A673 (cell line): ENCODE measurements around the gene ACP1. TPM values are rescaled to one million over a fixed set of nuclear protein-coding genes. Genes with fewer than 3 reads are reported as not detected.

Source experiments
- BruUV-seq: library from RNA; stranded (reverse); fragments of 400-500 nt; replicated peaks from 2 replicates; lab custom pipeline; 2021; lab: Mats Ljungman, UMichigan
- CTCF ChIA-PET: fragments of 300-600 bp; sonication (Branson Sonifier 250); formaldehyde crosslinking; loops from one replicate; lab custom pipeline; 2022; ENCODE audit warnings: antibody characterized with exemption; lab: Charles Lee
- POLR2A ChIA-PET: fragments of 300-600 bp; sonication (Branson Sonifier 250); formaldehyde crosslinking; loops from one replicate; lab custom pipeline; 2022; ENCODE audit warnings: antibody characterized with exemption; ENCODE audit not compliant: low non-redundant PET; lab: Charles Lee
- DNase-seq: peaks from one replicate; pipeline ENCODE4 v3.0.0-alpha.2; 2015; ENCODE audit warnings: low spot score
- H3K27ac ChIP-seq: fragments of 200-600 bp; sonication (generic); 2 replicates; pipeline ENCODE4 v1.5.1; 2016; ENCODE audit warnings: mixed run types, low read depth, mild to moderate bottlenecking, mixed read lengths, antibody characterized with exemption, low read length; ENCODE audit not compliant: poor library complexity, severe bottlenecking
- H3K27me3 ChIP-seq: fragments of 200-600 bp; sonication (generic); replicated peaks from 2 replicates; pipeline ENCODE4 v1.6.1; 2017; ENCODE audit warnings: mixed run types, low read depth, mild to moderate bottlenecking, mixed read lengths, antibody characterized with exemption, low read length; ENCODE audit not compliant: insufficient read depth, poor library complexity
- H3K36me3 ChIP-seq: fragments of 200-600 bp; sonication (generic); 2 replicates; pipeline ENCODE4 v1.6.1; 2016; ENCODE audit warnings: mixed run types, mild to moderate bottlenecking, mixed read lengths, antibody characterized with exemption, low read length; ENCODE audit not compliant: insufficient read depth, poor library complexity, severe bottlenecking
- H3K4me1 ChIP-seq: fragments of 200-600 bp; sonication (generic); 2 replicates; pipeline ENCODE4 v1.6.1; 2017; ENCODE audit warnings: mixed run types, mild to moderate bottlenecking, mixed read lengths, antibody characterized with exemption, low read length; ENCODE audit not compliant: insufficient read depth, poor library complexity, severe bottlenecking
- H3K4me3 ChIP-seq: fragments of 200-600 bp; sonication (generic); 2 replicates; pipeline ENCODE4 v1.5.1; 2016; ENCODE audit warnings: low read depth, mixed run types, mild to moderate bottlenecking, mixed read lengths, low read length; ENCODE audit not compliant: poor library complexity, severe bottlenecking
- H3K9me3 ChIP-seq: fragments of 200-600 bp; sonication (generic); 2 replicates; pipeline ENCODE4 v1.6.1; 2016; ENCODE audit warnings: mixed run types, low read depth, mild to moderate bottlenecking, mixed read lengths, antibody characterized with exemption, low read length; ENCODE audit not compliant: poor library complexity, severe bottlenecking
- CTCF ChIP-seq: fragments of 300-800, 200-600 bp; sonication (generic); conservative IDR thresholded peaks from 2 replicates; pipeline ENCODE4 v1.5.1; 2017; ENCODE audit warnings: low read depth, mild to moderate bottlenecking, antibody characterized with exemption, low read length, moderate library complexity, mixed read lengths
- EZH2 ChIP-seq: fragments of 200-600 bp; sonication (generic); IDR thresholded peaks from 2 replicates; pipeline ENCODE4 v1.6.1; 2017; ENCODE audit warnings: borderline replicate concordance, low read depth, mild to moderate bottlenecking, mixed read lengths, antibody characterized with exemption, low read length; ENCODE audit not compliant: poor library complexity, severe bottlenecking
- intact Hi-C: fragments of 100-400 bp; cut with micrococcal nuclease; formaldehyde crosslinking; loops from one replicate; pipeline ENCODE4 v1.10.0; 2022; ENCODE audit not compliant: unreplicated experiment
- total RNA-seq: library from RNA; stranded (reverse); gene quantifications from 2 replicates; pipeline ENCODE4 v1.2.3, GENCODE V29; 2021

ACP1 gene
- total RNA-seq, 1 experiment from 2014 or later, result 161 TPM

GRCh38 chr2:281381-281780 lies 16.6 kb downstream of the ACP1 start:
- TF ChIP-seq CTCF (no peak), EZH2 (no peak)
- no peaks in the 10 kb centered on the region for H3K4me1 ChIP-seq
- H3K9me3 ChIP-seq, result no peaks in the 10 kb centered on the region
- no peak for DNase-seq
- H3K36me3 ChIP-seq, result peaks cover 46% of the 10 kb centered on the region
- peaks cover 1% of the 10 kb centered on the region for H3K27me3 ChIP-seq
- H3K27ac ChIP-seq, result no peak overlapping the region
- no peak overlapping the region for H3K4me3 ChIP-seq
- ChIA-PET POLR2A (no interaction called here), CTCF (no interaction called here)
- BruUV-seq, result no TSS peak
- intact Hi-C loops, result no loop called here

- no TSS peak for BruUV-seq
These were observed 17.9 kb downstream of the ACP1 start for GRCh38 chr2:282371-283263.

GRCh38 chr2:283996-284794 lies 19.4 kb downstream of the ACP1 start:
- Histone ChIP-seq H3K27me3 (peaks cover 24% of the 10 kb centered on the region), H3K4me1 (no peaks in the 10 kb centered on the region), H3K36me3 (peaks cover 18% of the 10 kb centered on the region), H3K4me3 (no peak overlapping the region), H3K9me3 (no peaks in the 10 kb centered on the region), H3K27ac (no peak overlapping the region)
- POLR2A ChIA-PET, result no interaction called here
- TF ChIP-seq EZH2 (no peak), CTCF (no peak)
- intact Hi-C loops, result no loop called here
- CTCF ChIA-PET, result no interaction called here
- DNase-seq, result no peak
- no TSS peak for BruUV-seq

More at GRCh38 chr2:282371-283263, 17.9 kb downstream of the ACP1 start:
- no peak for DNase-seq
- ChIA-PET CTCF (no interaction called here), POLR2A (no interaction called here)
- Histone ChIP-seq H3K4me1 (no peaks in the 10 kb centered on the region), H3K4me3 (no peak overlapping the region), H3K9me3 (no peaks in the 10 kb centered on the region), H3K36me3 (peaks cover 33% of the 10 kb centered on the region), H3K27ac (no peak overlapping the region), H3K27me3 (peaks cover 14% of the 10 kb centered on the region)
- TF ChIP-seq CTCF (no peak), EZH2 (no peak)
- intact Hi-C loops, result no loop called here
